ENCODE results near the gene FOXI3.

The FOXI3 gene

DNA sequence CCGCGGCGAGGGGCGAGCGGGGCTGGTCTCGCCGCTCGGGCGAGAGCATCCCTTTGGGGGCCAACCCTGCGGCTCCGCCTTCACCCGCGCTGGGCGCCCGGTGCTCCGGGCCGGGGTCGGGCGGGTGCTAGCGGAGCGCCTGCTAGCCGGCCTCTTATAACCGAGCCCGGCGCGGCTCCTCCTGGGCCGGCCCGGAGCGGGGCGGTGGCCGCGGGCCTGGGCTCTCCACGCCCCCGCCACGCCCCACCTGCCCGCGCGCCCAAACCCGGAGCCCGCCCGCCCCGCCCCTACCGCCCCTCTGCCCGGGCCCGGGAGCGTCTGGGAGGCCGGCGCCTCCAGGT lies at the start of gene FOXI3:
Gene FOXI3 (minus strand): TSS at position 129 of the 341 bp plus-strand sequence. CDS start 158 bp downstream, outside the sequence.
- peak in 2 of 3 donors; percentile 1 to 21 for DNase-seq

DNA sequence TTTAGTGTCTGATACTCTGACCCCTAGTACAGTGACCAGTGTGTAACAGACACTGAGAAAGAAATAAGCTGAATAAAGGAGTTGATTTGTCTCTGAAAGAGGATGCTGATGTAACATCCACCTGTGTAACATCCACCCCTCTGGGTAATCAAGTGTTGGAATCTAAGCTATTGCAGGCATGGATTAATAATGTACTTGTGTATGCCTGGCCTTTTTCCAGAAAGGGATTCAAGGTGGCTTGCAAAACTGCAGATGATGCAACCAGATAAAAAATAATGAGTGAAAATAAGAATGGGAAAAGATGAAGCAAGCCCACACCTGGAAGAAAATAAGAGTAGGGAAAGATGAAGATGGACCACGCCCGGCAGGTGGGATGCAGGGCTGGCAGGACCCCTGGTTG lies 48.2 kb upstream of the FOXI3 start:
- no peak for DNase-seq

- DNase-seq, result no peak
Observed at GRCh38 chr2:88499204-88499603, 46.7 kb upstream of the FOXI3 start.

- DNase-seq, result no peak
Observed at GRCh38 chr2:88493481-88493880, 41.0 kb upstream of the FOXI3 start.

DNA sequence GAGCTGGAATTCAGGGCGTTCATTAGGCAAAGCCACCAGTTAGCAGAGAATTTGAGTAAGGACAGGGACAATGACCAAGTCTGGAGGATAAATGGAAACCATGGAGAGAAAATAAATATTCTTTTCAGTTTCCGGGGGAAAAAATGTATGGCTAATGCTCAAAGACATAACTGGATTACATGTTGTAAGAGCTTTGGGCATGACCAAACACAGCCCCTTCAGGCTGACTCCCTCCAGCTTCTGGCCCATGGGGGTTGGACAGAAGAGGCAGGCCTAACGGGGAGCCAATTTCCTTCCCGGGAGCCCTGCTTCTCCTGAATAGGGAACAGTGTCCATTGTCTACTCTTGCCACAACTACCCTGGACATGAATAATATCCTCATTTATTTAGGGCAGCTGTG lies 39.5 kb upstream of the FOXI3 start:
- no peak for DNase-seq

- no peak for DNase-seq
Observed at GRCh38 chr2:88489181-88489580, 36.7 kb upstream of the FOXI3 start.

DNA sequence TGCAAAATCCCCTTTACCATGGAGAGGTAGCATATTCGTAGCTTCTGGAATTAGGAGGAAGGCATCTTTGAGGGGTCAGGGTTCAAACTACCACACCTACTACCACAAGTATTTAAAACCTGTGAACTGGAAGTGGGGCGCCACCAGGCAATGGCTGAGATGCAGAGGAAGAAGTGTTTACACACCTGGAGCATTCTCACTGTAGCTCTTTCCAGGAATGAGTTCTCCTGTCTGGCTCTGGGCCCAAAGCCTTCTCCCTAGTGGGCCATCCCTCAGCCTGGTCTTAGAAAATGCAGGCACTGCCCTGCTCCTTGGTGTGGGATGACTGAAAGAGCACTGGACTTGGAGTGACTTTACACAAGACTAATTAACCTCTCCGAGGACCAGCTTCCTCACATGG lies 30.7 kb upstream of the FOXI3 start:
- no peak for DNase-seq

DNA sequence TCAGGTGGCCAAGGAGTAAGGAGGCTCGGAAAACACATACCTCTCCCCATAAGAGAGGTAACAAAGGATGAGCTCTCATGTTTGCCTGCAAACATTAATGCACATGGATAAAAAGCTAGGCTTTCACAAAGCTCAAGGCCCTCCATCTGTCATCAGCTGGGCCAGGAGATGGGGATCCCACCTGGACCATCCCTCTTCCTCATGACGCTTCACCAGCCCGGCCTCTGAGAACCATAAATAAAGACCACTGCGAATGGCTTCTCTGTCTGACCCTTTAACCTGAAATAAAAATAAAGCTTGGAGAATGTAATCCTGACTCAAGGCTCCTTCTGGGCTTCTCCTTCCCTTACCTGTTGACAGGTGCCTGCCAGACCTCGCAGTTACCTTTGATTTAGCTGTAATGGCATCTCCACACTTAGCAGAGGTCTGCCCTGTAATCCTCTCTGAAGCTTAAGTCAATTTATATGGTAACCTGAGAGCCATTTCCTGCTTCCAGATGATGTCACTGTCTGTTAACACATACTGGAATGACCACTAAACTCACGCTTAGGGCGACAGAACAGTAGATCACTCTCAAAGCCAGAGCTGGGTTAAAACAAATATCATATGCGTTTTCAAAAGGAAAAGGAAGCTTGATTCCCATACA lies 29.3 kb upstream of the FOXI3 start:
- peak; percentile 17 to 50 (median 30) for DNase-seq

- DNase-seq, result no peak
Observed at GRCh38 chr2:88472811-88473210, 20.3 kb upstream of the FOXI3 start.

DNA sequence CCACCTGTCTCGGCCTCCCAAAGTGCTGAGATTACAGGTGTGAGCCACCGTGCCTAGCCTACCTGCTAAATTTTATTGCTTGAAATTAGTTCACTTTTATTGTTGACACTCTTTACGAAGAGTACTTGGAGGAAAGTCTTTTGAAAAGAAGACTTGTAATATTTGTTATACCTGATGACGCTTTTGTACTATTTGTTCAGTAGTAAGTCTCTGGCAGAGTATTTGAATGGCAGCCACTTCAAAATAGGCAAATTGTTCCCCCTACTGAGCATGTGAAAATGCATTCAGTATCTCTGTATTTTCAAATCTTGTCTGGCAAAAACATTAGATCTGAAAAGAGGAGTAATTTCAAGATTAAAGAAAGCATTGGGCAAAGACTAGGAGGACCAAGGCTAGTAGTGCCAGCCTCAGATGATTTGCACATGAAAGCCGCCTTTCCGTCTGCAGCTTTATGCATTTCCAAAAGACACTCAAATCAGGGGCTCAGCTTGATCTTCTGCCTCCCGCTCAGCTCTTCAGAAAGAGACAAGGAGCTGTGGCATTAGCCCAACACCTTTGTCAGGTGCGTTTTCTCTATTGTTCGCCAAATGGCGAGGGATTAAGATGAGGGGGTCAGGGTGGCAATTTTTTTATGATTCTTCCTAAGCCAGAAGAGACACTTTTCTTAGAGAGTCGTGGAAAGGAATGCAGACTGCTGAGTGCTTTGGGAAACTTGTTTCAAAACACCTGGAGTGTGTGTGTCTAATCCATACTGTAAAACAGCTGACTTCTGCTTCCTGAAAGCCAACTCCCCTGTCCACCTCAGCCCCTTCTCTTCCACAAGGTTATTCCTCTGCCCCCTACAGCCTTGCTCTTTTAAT lies 18.8 kb upstream of the FOXI3 start:
- DNase-seq, result no peak

- no peak for DNase-seq
Observed at GRCh38 chr2:88469202-88470114, 17.0 kb upstream of the FOXI3 start.

DNA sequence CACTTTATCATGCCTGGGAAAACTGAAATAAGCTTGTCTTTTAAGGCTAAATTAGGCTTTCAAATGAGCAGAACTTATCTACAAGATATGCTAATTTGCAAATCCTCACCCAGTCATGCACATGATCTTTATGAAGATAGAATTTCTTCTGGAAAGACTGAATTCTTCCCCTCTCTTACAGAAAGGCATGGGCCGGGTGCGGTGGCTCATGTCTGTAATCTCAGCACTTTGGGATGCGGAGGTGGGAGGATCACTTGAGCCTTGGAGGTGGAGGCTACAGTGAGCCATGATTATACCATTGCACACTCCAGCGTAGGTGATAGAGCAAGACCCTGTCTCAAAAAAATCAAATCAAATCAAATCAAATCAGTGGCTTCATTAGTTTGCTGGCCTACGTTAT lies 11.7 kb upstream of the FOXI3 start:
- no peak for DNase-seq

DNA sequence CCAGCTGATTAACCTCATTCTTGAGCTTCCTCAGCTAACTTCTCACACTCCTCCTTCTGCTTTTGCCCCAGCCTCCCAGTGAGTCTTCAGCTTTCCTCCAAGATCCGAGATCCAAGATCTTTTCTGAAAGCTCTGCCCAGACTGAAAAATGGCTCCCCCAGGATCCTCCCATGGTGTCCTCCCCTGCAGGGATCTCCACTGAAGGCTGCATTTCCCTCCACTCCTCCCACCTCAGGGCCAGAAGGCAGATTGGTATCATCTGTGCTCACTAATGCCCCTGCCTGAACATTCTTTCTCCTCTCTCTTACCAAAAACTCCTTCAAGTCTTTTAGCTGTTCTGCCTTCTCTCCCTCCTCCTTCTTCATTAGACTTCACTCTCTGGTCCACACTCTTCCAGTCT lies 6.1 kb upstream of the FOXI3 start:
- DNase-seq, result no peak

GRCh38 chr2:88452980-88453582 lies 588 bp upstream of the FOXI3 start:
- peak in 2 of 3 donors; percentile 9 to 11 for DNase-seq

DNA sequence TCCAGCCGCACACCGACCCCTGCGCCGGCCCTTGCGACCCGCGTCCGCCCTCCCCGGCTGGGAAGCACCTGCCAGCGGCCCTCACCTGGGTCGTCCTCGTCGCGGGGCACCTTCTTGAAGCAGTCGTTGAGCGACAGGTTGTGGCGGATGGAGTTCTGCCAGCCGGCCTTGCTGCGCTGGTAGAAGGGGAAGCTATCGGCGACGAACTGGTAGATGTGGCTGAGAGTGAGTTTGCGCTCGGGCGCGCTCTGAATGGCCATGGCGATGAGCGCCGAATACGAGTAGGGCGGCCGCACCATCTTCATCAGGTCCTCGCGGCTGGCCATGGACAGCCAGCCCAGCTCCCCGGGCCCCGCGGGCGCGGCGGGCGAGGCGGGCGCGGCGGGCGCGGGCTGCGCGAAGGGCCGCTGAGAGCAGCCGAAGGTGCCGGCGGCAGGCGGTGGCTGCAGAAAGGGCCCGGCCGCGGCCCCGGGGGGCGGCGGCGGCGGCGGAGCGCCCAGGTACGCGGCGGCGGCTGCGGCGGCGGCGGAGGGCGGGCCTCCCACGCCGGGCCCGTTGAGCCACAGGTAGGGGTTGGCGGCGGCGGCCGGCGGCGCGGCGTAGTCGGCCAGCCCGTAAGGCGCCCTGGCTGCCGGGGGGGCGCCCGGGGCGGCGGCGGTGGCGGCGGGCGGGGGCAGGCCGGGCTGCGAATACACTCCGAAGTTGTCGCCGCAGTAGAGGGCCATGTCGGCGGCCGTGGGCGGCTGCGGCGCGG lies 505 bp downstream of the FOXI3 start:
- DNase-seq, result peak in 2 of 3 donors; percentile 18 to 32

- DNase-seq, result no peak
Observed at GRCh38 chr2:88450925-88451810, 1.3 kb downstream of the FOXI3 start.

DNA sequence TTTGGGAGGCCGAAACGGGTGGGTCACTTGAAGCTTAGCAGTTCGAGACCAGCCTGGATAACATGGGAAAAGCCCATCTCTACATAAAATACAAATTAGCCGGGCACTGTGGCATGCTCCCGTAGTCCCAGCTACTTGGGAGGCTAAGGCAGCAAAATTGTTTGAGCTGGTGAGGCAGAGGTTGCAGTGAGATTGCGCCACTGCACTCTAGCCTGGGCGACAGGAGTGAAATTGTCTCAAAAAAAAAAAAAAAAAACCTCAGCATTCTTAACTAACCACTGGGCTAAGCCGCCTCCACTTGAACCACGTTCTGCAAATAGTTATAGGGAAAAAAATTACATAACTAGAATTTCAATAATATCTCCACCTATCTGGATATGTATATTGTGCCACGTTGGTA lies 2.3 kb downstream of the FOXI3 start:
- DNase-seq, result no peak

GRCh38 chr2:88448248-88448647 lies 4.2 kb downstream of the FOXI3 start:
- no peak for DNase-seq

GRCh38 chr2:88443353-88443938 lies 9.0 kb downstream of the FOXI3 start:
- no peak for DNase-seq

DNA sequence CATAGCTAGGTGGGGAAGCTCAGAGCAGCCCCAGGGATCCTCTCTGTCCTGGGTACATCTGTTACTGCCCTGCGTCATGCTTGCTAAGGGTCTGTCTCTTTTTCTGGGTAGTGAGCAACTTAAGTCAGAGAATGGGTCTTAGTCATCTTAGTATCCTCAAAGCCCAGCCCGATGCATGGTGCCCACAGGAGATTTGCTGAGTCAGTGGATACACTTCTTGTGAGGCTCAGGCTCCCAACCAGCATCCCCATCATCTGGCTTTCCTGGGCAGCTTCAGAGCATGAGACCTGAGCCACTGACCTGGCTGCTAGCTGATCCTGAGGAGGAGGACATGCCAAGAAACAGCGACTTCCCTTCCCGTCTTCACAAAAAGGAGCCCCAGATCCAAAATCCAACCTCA lies 10.0 kb downstream of the FOXI3 start:
- DNase-seq, result no peak

GRCh38 chr2:88442061-88442460 lies 10.4 kb downstream of the FOXI3 start:
- no peak for DNase-seq

All from suppressor macrophage treated with lipopolysaccharide for 1 hour (primary cell).